ENCODE measurements around the gene BMP6.
"Not testable (repeated sequence)": the region's sequence is repeated elsewhere in the genome, so short reads cannot be mapped to it uniquely, and the experiment has no call there.

Gene BMP6

GRCh38 chr6:7803214-7803613 is 77.3 kb downstream of the BMP6 start:
- no peak for DNase-seq

- DNase-seq: no peak
These were observed 79.4 kb downstream of the BMP6 start for GRCh38 chr6:7805078-7805849.

- DNase-seq: no peak
These were observed 79.9 kb downstream of the BMP6 start for GRCh38 chr6:7805850-7806214.

GRCh38 chr6:7806711-7807110 is 80.8 kb downstream of the BMP6 start:
- no peak for DNase-seq

GRCh38 chr6:7809346-7809745 is 83.4 kb downstream of the BMP6 start:
- DNase-seq: no peak

GRCh38 chr6:7811441-7811840 is 85.5 kb downstream of the BMP6 start:
- no peak for DNase-seq

GRCh38 chr6:7812623-7813022 is 86.7 kb downstream of the BMP6 start:
- no peak for DNase-seq

- DNase-seq: no peak
These were observed 87.3 kb downstream of the BMP6 start for GRCh38 chr6:7813193-7813592.

- no peak for DNase-seq
These were observed 87.8 kb downstream of the BMP6 start for GRCh38 chr6:7813704-7814103.

GRCh38 chr6:7815716-7816115 is 89.8 kb downstream of the BMP6 start:
- no peak for DNase-seq

- not testable (repeated sequence) for DNase-seq
These were observed 91.3 kb downstream of the BMP6 start for GRCh38 chr6:7817184-7817583.

GRCh38 chr6:7818257-7819214 is 92.6 kb downstream of the BMP6 start:
- no peak for DNase-seq

- DNase-seq: no peak
These were observed 93.6 kb downstream of the BMP6 start for GRCh38 chr6:7819431-7820015.

GRCh38 chr6:7820288-7820835 is 94.5 kb downstream of the BMP6 start:
- no peak for DNase-seq

GRCh38 chr6:7821426-7821825 is 95.5 kb downstream of the BMP6 start:
- DNase-seq: no peak

- DNase-seq: no peak
These were observed 97.7 kb downstream of the BMP6 start for GRCh38 chr6:7823552-7823951.

- no peak for DNase-seq
These were observed 100.1 kb downstream of the BMP6 start for GRCh38 chr6:7825986-7826385.

GRCh38 chr6:7827142-7827541 is 101.2 kb downstream of the BMP6 start:
- no peak for DNase-seq

- no peak for DNase-seq
These were observed 102.2 kb downstream of the BMP6 start for GRCh38 chr6:7828124-7828523.

GRCh38 chr6:7832904-7833750 is 107.2 kb downstream of the BMP6 start:
- DNase-seq: no peak

GRCh38 chr6:7833751-7834070 is 107.8 kb downstream of the BMP6 start:
- no peak for DNase-seq

GRCh38 chr6:7836371-7837026 is 110.6 kb downstream of the BMP6 start:
- DNase-seq: no peak

Measured in GF-D8 (cell line).